H1 (cell line): ENCODE data around the gene NR3C1.

Source experiments
- EZH2 ChIP-seq: fragments of 200-600 bp; sonication (generic); IDR thresholded peaks from 2 replicates; pipeline ENCODE4 v1.7.1; 2012; ENCODE audit warnings: low read depth, mild to moderate bottlenecking, moderate library complexity, low read length, inconsistent platforms; ENCODE audit not compliant: severe bottlenecking
- GTF2F1 ChIP-seq: IDR thresholded peaks from 2 replicates; pipeline ENCODE4 v1.6.1; 2012; ENCODE audit warnings: low read depth, low read length, improper control_type of control experiment, borderline replicate concordance
- TF ChIP-seq, protein P1 (sequence below), 3 experiments: IDR thresholded peaks; 1 replicate in 2 of 3; 2 replicates in 1 of 3; pipeline versions ENCODE4 v1.5.1 to v1.6.1; 2011; ENCODE audit warnings: low read length in 3 of 3, mild to moderate bottlenecking in 3 of 3, inconsistent platforms in 2 of 3, low read depth in 1 of 3, moderate library complexity in 1 of 3; ENCODE audit not compliant: insufficient read depth in 1 of 3; ENCODE audit errors: control extremely low read depth in 1 of 3

DNA sequence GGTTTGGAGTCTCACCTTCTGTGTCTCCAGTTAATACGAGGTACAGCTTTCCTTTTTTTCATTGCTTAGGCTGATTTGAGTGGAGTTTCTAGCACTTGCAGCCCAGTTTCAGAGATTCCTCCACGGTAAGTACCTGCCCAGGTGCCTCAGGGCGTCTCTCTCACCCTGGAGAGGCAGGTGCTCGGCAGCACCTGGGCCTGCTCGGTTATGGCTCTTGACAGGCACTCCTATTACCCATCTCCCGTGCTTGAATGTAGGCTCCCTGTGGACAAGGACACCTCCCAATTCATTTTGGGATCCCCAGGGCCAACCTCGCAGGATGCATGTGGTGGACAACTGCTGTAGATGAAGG, 144.3 kb downstream of the NR3C1 start:
- TF ChIP-seq, protein P1, sequence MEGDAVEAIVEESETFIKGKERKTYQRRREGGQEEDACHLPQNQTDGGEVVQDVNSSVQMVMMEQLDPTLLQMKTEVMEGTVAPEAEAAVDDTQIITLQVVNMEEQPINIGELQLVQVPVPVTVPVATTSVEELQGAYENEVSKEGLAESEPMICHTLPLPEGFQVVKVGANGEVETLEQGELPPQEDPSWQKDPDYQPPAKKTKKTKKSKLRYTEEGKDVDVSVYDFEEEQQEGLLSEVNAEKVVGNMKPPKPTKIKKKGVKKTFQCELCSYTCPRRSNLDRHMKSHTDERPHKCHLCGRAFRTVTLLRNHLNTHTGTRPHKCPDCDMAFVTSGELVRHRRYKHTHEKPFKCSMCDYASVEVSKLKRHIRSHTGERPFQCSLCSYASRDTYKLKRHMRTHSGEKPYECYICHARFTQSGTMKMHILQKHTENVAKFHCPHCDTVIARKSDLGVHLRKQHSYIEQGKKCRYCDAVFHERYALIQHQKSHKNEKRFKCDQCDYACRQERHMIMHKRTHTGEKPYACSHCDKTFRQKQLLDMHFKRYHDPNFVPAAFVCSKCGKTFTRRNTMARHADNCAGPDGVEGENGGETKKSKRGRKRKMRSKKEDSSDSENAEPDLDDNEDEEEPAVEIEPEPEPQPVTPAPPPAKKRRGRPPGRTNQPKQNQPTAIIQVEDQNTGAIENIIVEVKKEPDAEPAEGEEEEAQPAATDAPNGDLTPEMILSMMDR (IDR thresholded peaks at IDR 0.05; ENCODE audit: control extremely low read depth in 1 of 3, insufficient read depth in 1 of 3, low read depth in 1 of 3, low read length in 3 of 3): no peak
- TF ChIP-seq GTF2F1 (no peak), EZH2 (no peak)
